Measurements from ENCODE around the gene PLK2. TPM values are rescaled to one million over a fixed set of nuclear protein-coding genes. Genes with fewer than 3 reads are reported as not detected.

The PLK2 gene
- total and polyA plus RNA-seq, 2 of the 8 experiments (the other 6 are each of a cell fraction or from before 2014, with no cell fraction given): 5.8 to 20.6 TPM

GRCh38 chr5:58431832-58432231 is 28.1 kb downstream of the PLK2 start:
- H3K56ac ChIP-seq (replicated peaks; ENCODE audit: insufficient read length, low read depth, low read length): no peak overlapping the region
- DNase-seq (ENCODE audit: low read depth in 1 of 2, low spot score in 2 of 2): no peak
- H3K79me2 ChIP-seq (ENCODE audit: control insufficient read depth in 1 of 2, insufficient read depth in 2 of 2, low read length in 2 of 2): no peaks in the 10 kb centered on the region
- no peaks in the 10 kb centered on the region for H4K20me1 ChIP-seq (replicated peaks in 1 of 2; ENCODE audit: control insufficient read depth in 1 of 2, insufficient read depth in 2 of 2, low read length in 2 of 2)
- no peak overlapping the region for H3K23ac ChIP-seq (ENCODE audit: insufficient read length)
- H3K79me1 ChIP-seq (ENCODE audit: low read depth, low read length): no peaks in the 10 kb centered on the region
- H3K4ac ChIP-seq (replicated peaks; ENCODE audit: insufficient read length, low read depth, low read length): no peak overlapping the region
- H3K23me2 ChIP-seq (ENCODE audit: low read depth, low read length): no peaks in the 10 kb centered on the region
- H2BK12ac ChIP-seq (ENCODE audit: low read depth, low read length): no peak overlapping the region
- no peak overlapping the region for H2AK5ac ChIP-seq (ENCODE audit: low read depth, low read length)
- H3K14ac ChIP-seq (ENCODE audit: insufficient read length): no peak overlapping the region
- no peak overlapping the region for H3K18ac ChIP-seq (ENCODE audit: extremely low read depth, low read length)
- no peak overlapping the region for H3K4me3 ChIP-seq (ENCODE audit: extremely low read depth in 1 of 4, insufficient read depth in 2 of 4, low read depth in 3 of 4, low read length in 4 of 4)
- no peak overlapping the region for H2BK5ac ChIP-seq (ENCODE audit: low read depth, low read length)
- no peak overlapping the region for H3K27ac ChIP-seq (ENCODE audit: low read depth, low read length)
- no peaks in the 10 kb centered on the region for H3K36me3 ChIP-seq (ENCODE audit: control insufficient read depth in 2 of 4, insufficient read depth in 4 of 4, low read length in 3 of 4)
- no peak overlapping the region for H3K9ac ChIP-seq (replicated peaks in 1 of 4; ENCODE audit: extremely low read depth in 1 of 4, low read depth in 3 of 4, low read length in 3 of 4)
- H3K9me3 ChIP-seq (ENCODE audit: insufficient read depth in 2 of 2, low read depth in 1 of 2, low read length in 1 of 2): no peaks in the 10 kb centered on the region
- no peak overlapping the region for H4K5ac ChIP-seq (ENCODE audit: insufficient read length, low read depth, low read length)
- H3K4me2 ChIP-seq (ENCODE audit: insufficient read depth in 1 of 2, low read depth in 2 of 2, low read length in 2 of 2): no peak overlapping the region
- no peak overlapping the region for H2BK15ac ChIP-seq (ENCODE audit: low read length)
- ChIA-PET POLR2A (ENCODE audit: partially characterized antibody) (no interaction called here), CTCF (ENCODE audit: partially characterized antibody) (no interaction called here)
- H4K91ac ChIP-seq (replicated peaks; ENCODE audit: insufficient read length, low read length): no peak overlapping the region
- FAIRE-seq: no peak
- no peaks in the 10 kb centered on the region for H3K27me3 ChIP-seq (replicated peaks in 1 of 4; ENCODE audit: control insufficient read depth in 3 of 4, extremely low read depth in 1 of 4, insufficient read depth in 3 of 4, low read length in 3 of 4)
- H3K4me1 ChIP-seq (replicated peaks in 1 of 4; ENCODE audit: control insufficient read depth in 3 of 4, insufficient read depth in 4 of 4, low read length in 3 of 4): no peaks in the 10 kb centered on the region
- H4K8ac ChIP-seq (ENCODE audit: extremely low read depth, insufficient read depth, low read length): no peak overlapping the region
- WGBS, 2 experiments (ENCODE audit: extremely low coverage in 1 of 2, insufficient coverage in 1 of 2, insufficient read length in 1 of 2, insufficient replicate concordance in 2 of 2, low coverage in 1 of 2, low lambda C conversion rate in 2 of 2, missing lambda C conversion rate in 1 of 2): 91% methylated on average over 2 of the region's 2 CpGs; no CpG with 5 or more reads in 1 of the 2 experiments
- H2BK20ac ChIP-seq (ENCODE audit: low read length): no peak overlapping the region
- H2AFZ ChIP-seq (ENCODE audit: low read length): no peak overlapping the region
- no peak overlapping the region for H2BK120ac ChIP-seq (replicated peaks; ENCODE audit: low read depth, low read length)
- TF ChIP-seq GABPA (IDR thresholded peaks at IDR 0.05; ENCODE audit: borderline replicate concordance, insufficient read depth, low read length) (no peak), SP4 (IDR thresholded peaks at IDR 0.05; ENCODE audit: low read length) (no peak), CREB1 (IDR thresholded peaks at IDR 0.05) (no peak), ATF3 (IDR thresholded peaks at IDR 0.05; ENCODE audit: insufficient read depth, low read depth, low read length) (no peak), HDAC2 (IDR thresholded peaks at IDR 0.05; ENCODE audit: borderline replicate concordance in 1 of 2, low read depth in 2 of 2, low read length in 2 of 2) (no peak), CBX5 (IDR thresholded peaks at IDR 0.05; ENCODE audit: low read depth, low read length) (no peak), YY1 (IDR thresholded peaks at IDR 0.05; ENCODE audit: low read depth, low read length) (no peak), NANOG (IDR thresholded peaks at IDR 0.05; ENCODE audit: insufficient read depth, low read depth, low read length, poor library complexity, severe bottlenecking) (no peak), CTBP2 (IDR thresholded peaks at IDR 0.05; ENCODE audit: borderline replicate concordance, insufficient read depth, insufficient read length, low read length) (no peak), FOSL1 (IDR thresholded peaks at IDR 0.05; ENCODE audit: insufficient read depth, low read depth, low read length) (no peak), CBX8 (IDR thresholded peaks at IDR 0.05; ENCODE audit: borderline replicate concordance, low read depth, low read length) (no peak), RAD21 (IDR thresholded peaks at IDR 0.05 in 1 of 2, conservative IDR thresholded peaks at IDR 0.05 in 1 of 2; ENCODE audit: low read depth in 2 of 2, low read length in 2 of 2) (no peak), SP1 (IDR thresholded peaks at IDR 0.05; ENCODE audit: low read depth, low read length) (no peak), TAF7 (optimal IDR thresholded peaks at IDR 0.05; ENCODE audit: borderline replicate concordance, low read depth, low read length) (no peak)
